Measurements from ENCODE around the gene TNFRSF14. TPM values are rescaled to one million over a fixed set of nuclear protein-coding genes. Genes with fewer than 3 reads are reported as not detected.

The TNFRSF14 gene
- total and polyA plus RNA-seq, 2 experiments from 2014 or later, result not detected

DNA sequence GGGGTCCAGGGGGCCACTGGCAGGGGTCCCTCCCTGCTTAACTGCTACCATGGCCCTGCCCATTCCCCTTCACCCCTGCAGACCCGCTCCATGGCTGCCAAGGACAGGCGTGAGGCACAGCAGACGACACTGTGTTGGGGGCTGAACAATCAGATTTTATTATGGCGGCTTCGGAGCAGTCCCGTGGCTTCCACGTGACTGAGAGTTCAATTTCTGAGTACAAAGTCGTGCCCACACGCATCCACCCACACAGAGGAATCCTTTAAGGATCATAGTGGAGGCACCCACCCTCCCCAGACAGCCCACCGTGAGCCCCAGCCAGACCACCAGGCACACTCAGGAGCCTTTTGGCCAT lies 27.6 kb upstream of the TNFRSF14 start (continued):
- TF ChIP-seq ETS1 (IDR thresholded peaks at IDR 0.05) (no peak), CTCF (conservative IDR thresholded peaks at IDR 0.05; ENCODE audit: low read depth in 2 of 2) (no peak), STAT1 (IDR thresholded peaks at IDR 0.05; ENCODE audit: unreplicated experiment) (no peak)

GRCh38 chr1:2528966-2529783 lies 27.0 kb upstream of the TNFRSF14 start:
- peaks cover 28% of the 10 kb centered on the region for H3K4me1 Mint-ChIP-seq
- H3K36me3 Mint-ChIP-seq (ENCODE audit: low read depth), result no peaks in the 10 kb centered on the region; the same call in 2 of the 3 replicates
- Histone ChIP-seq H3K4me2 (peak overlapping the region; percentile 87), H3K27ac (ENCODE audit: low read depth) (no peak overlapping the region), H3K4me3 (peak overlapping the region; percentile 57), H4K20me1 (replicated peaks; ENCODE audit: insufficient read depth) (peaks cover 17% of the 10 kb centered on the region), H3K79me2 (replicated peaks; ENCODE audit: insufficient read depth) (peaks cover 18% of the 10 kb centered on the region), H3K9me2 (ENCODE audit: insufficient read depth) (no peaks in the 10 kb centered on the region), H3K27me3 (ENCODE audit: insufficient read depth) (peaks cover 55% of the 10 kb centered on the region), H3F3A (replicated peaks; ENCODE audit: low read depth) (no peaks in the 10 kb centered on the region), H3K36me3 (ENCODE audit: insufficient read depth) (no peaks in the 10 kb centered on the region), H3K4me1 (ENCODE audit: insufficient read depth) (peaks cover 15% of the 10 kb centered on the region), H2AFZ (no peak overlapping the region; the same call in 1 of the 2 replicates)
- peak; percentile 76 for DNase-seq (ENCODE audit: low spot score)
- H3K4me3 Mint-ChIP-seq, result peak overlapping the region; percentile 55
- peak; percentile 32 for ATAC-seq
- H3K9me3 Mint-ChIP-seq, result no peaks in the 10 kb centered on the region
- no peak overlapping the region for H3K27ac Mint-ChIP-seq
- peaks cover 61% of the 10 kb centered on the region for H3K27me3 Mint-ChIP-seq (ENCODE audit: insufficient read depth, low read depth, poor library complexity)
- no peak for TF ChIP-seq CREB1 (CRISPR knock-in tag; IDR thresholded peaks at IDR 0.05; ENCODE audit: low read depth)
- TF ChIP-seq JUNB (IDR thresholded peaks at IDR 0.05; ENCODE audit: unreplicated experiment), result no peak
- no peak; a peak in 1 of 4 replicates for TF ChIP-seq CTCF (conservative IDR thresholded peaks at IDR 0.05; ENCODE audit: low read depth in 2 of 2)
- TF ChIP-seq, protein P1, sequence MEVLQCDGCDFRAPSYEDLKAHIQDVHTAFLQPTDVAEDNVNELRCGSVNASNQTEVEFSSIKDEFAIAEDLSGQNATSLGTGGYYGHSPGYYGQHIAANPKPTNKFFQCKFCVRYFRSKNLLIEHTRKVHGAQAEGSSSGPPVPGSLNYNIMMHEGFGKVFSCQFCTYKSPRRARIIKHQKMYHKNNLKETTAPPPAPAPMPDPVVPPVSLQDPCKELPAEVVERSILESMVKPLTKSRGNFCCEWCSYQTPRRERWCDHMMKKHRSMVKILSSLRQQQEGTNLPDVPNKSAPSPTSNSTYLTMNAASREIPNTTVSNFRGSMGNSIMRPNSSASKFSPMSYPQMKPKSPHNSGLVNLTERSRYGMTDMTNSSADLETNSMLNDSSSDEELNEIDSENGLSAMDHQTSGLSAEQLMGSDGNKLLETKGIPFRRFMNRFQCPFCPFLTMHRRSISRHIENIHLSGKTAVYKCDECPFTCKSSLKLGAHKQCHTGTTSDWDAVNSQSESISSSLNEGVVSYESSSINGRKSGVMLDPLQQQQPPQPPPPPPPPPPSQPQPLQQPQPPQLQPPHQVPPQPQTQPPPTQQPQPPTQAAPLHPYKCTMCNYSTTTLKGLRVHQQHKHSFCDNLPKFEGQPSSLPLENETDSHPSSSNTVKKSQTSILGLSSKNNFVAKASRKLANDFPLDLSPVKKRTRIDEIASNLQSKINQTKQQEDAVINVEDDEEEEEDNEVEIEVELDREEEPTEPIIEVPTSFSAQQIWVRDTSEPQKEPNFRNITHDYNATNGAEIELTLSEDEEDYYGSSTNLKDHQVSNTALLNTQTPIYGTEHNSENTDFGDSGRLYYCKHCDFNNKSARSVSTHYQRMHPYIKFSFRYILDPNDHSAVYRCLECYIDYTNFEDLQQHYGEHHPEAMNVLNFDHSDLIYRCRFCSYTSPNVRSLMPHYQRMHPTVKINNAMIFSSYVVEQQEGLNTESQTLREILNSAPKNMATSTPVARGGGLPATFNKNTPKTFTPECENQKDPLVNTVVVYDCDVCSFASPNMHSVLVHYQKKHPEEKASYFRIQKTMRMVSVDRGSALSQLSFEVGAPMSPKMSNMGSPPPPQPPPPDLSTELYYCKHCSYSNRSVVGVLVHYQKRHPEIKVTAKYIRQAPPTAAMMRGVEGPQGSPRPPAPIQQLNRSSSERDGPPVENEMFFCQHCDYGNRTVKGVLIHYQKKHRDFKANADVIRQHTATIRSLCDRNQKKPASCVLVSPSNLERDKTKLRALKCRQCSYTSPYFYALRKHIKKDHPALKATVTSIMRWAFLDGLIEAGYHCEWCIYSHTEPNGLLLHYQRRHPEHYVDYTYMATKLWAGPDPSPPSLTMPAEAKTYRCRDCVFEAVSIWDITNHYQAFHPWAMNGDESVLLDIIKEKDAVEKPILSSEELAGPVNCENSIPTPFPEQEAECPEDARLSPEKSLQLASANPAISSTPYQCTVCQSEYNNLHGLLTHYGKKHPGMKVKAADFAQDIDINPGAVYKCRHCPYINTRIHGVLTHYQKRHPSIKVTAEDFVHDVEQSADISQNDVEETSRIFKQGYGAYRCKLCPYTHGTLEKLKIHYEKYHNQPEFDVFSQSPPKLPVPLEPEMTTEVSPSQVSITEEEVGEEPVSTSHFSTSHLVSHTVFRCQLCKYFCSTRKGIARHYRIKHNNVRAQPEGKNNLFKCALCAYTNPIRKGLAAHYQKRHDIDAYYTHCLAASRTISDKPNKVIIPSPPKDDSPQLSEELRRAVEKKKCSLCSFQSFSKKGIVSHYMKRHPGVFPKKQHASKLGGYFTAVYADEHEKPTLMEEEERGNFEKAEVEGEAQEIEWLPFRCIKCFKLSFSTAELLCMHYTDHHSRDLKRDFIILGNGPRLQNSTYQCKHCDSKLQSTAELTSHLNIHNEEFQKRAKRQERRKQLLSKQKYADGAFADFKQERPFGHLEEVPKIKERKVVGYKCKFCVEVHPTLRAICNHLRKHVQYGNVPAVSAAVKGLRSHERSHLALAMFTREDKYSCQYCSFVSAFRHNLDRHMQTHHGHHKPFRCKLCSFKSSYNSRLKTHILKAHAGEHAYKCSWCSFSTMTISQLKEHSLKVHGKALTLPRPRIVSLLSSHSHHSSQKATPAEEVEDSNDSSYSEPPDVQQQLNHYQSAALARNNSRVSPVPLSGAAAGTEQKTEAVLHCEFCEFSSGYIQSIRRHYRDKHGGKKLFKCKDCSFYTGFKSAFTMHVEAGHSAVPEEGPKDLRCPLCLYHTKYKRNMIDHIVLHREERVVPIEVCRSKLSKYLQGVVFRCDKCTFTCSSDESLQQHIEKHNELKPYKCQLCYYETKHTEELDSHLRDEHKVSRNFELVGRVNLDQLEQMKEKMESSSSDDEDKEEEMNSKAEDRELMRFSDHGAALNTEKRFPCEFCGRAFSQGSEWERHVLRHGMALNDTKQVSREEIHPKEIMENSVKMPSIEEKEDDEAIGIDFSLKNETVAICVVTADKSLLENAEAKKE (CRISPR knock-in tag; IDR thresholded peaks at IDR 0.05), result no peak
- TF ChIP-seq ZNF331 (CRISPR knock-in tag; IDR thresholded peaks at IDR 0.05; ENCODE audit: low read depth), result no peak
- TF ChIP-seq, protein P2, sequence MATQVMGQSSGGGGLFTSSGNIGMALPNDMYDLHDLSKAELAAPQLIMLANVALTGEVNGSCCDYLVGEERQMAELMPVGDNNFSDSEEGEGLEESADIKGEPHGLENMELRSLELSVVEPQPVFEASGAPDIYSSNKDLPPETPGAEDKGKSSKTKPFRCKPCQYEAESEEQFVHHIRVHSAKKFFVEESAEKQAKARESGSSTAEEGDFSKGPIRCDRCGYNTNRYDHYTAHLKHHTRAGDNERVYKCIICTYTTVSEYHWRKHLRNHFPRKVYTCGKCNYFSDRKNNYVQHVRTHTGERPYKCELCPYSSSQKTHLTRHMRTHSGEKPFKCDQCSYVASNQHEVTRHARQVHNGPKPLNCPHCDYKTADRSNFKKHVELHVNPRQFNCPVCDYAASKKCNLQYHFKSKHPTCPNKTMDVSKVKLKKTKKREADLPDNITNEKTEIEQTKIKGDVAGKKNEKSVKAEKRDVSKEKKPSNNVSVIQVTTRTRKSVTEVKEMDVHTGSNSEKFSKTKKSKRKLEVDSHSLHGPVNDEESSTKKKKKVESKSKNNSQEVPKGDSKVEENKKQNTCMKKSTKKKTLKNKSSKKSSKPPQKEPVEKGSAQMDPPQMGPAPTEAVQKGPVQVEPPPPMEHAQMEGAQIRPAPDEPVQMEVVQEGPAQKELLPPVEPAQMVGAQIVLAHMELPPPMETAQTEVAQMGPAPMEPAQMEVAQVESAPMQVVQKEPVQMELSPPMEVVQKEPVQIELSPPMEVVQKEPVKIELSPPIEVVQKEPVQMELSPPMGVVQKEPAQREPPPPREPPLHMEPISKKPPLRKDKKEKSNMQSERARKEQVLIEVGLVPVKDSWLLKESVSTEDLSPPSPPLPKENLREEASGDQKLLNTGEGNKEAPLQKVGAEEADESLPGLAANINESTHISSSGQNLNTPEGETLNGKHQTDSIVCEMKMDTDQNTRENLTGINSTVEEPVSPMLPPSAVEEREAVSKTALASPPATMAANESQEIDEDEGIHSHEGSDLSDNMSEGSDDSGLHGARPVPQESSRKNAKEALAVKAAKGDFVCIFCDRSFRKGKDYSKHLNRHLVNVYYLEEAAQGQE (IDR thresholded peaks at IDR 0.05; ENCODE audit: unreplicated experiment), result no peak
